ENCODE results near the gene IFNA17. TPM values are rescaled to one million over a fixed set of nuclear protein-coding genes. Genes with fewer than 3 reads are reported as not detected.

The IFNA17 gene
- total RNA-seq, 4 donors from 2014 or later: not detected

- TF ChIP-seq CTCF (IDR thresholded peaks at IDR 0.05; ENCODE audit: low read depth): no peak
Observed at GRCh38 chr9:21252721-21253547, 24.9 kb upstream of the IFNA17 start.

GRCh38 chr9:21251638-21252037 is 23.6 kb upstream of the IFNA17 start:
- TF ChIP-seq CTCF (IDR thresholded peaks at IDR 0.05; ENCODE audit: low read depth): no peak

- no peak for TF ChIP-seq CTCF (IDR thresholded peaks at IDR 0.05; ENCODE audit: low read depth)
Observed at GRCh38 chr9:21251190-21251589, 23.2 kb upstream of the IFNA17 start.

GRCh38 chr9:21244836-21245235 is 16.8 kb upstream of the IFNA17 start:
- no peak for TF ChIP-seq CTCF (IDR thresholded peaks at IDR 0.05; ENCODE audit: low read depth)

- TF ChIP-seq CTCF (IDR thresholded peaks at IDR 0.05; ENCODE audit: low read depth): no peak
Observed at GRCh38 chr9:21239911-21240310, 11.9 kb upstream of the IFNA17 start, which contains the start of gene IFNA14. IFNA14 (minus strand) TSS chr9:21240005; CDS start chr9:21239935, 70 bp downstream.

GRCh38 chr9:21234153-21234687 is 6.2 kb upstream of the IFNA17 start:
- no peak for TF ChIP-seq CTCF (IDR thresholded peaks at IDR 0.05; ENCODE audit: low read depth)

- TF ChIP-seq CTCF (IDR thresholded peaks at IDR 0.05; ENCODE audit: low read depth): no peak
Observed at GRCh38 chr9:21233258-21233657, 5.2 kb upstream of the IFNA17 start.

All from subcutaneous adipose tissue (tissue), 4 donors.